ENCODE measurements around the gene ELANE.

Gene ELANE
- 0 to 2.4 (median 0.02) reads per million in 18 experiments for total RNA-seq

- no peak for DNase-seq
Observed at GRCh38 chr19:852136-853013, at the start of gene ELANE. ELANE (plus strand) TSS chr19:852303; CDS start chr19:852329, 26 bp downstream.

- DNase-seq = no peak
Observed at GRCh38 chr19:802498-803098, 49.5 kb upstream of the ELANE start.

- DNase-seq = no peak
Observed at GRCh38 chr19:803099-803561, 49.0 kb upstream of the ELANE start.

- DNase-seq = no peak
Observed at GRCh38 chr19:803686-804418, 48.3 kb upstream of the ELANE start.

- DNase-seq = no peak
Observed at GRCh38 chr19:804419-805165, 47.5 kb upstream of the ELANE start.

GRCh38 chr19:805166-805551, 46.9 kb upstream of the ELANE start:
- DNase-seq = no peak

GRCh38 chr19:805600-806550, 46.2 kb upstream of the ELANE start:
- DNase-seq = no peak

GRCh38 chr19:806815-807421, 45.2 kb upstream of the ELANE start:
- no peak for DNase-seq

GRCh38 chr19:807627-808422, 44.3 kb upstream of the ELANE start:
- DNase-seq = no peak

- no peak for DNase-seq
Observed at GRCh38 chr19:808423-808775, 43.7 kb upstream of the ELANE start.

- DNase-seq = no peak
Observed at GRCh38 chr19:810077-810855, 41.8 kb upstream of the ELANE start.

- DNase-seq = no peak
Observed at GRCh38 chr19:810883-811489, 41.1 kb upstream of the ELANE start.

- no peak for DNase-seq
Observed at GRCh38 chr19:811506-812048, 40.5 kb upstream of the ELANE start.

GRCh38 chr19:812049-812746, 39.9 kb upstream of the ELANE start:
- no peak for DNase-seq

- no peak for DNase-seq
Observed at GRCh38 chr19:812747-813218, 39.3 kb upstream of the ELANE start.

GRCh38 chr19:813219-814151, 38.6 kb upstream of the ELANE start:
- no peak for DNase-seq
